ES-I3 (cell line): ENCODE measurements around the gene HIBCH.
"Not testable (repeated sequence)": the region's sequence is repeated elsewhere in the genome, so short reads cannot be mapped to it uniquely, and the experiment has no call there.

Experiments
- H3K36me3 ChIP-seq: 2 replicates; pipeline ENCODE4 v1.6.1; 2013; ENCODE audit warnings: mild to moderate bottlenecking, low read length, control low read depth, moderate library complexity; ENCODE audit not compliant: insufficient read depth
- H3K4me1 ChIP-seq: 2 replicates; pipeline ENCODE4 v1.6.1; 2013; ENCODE audit warnings: mild to moderate bottlenecking, control low read depth, low read length; ENCODE audit not compliant: insufficient read depth
- H3K9ac ChIP-seq: 2 replicates; pipeline ENCODE4 v1.6.1; 2013; ENCODE audit warnings: low read depth, mild to moderate bottlenecking, low read length, moderate library complexity
- H3K9me3 ChIP-seq: 2 replicates; pipeline ENCODE4 v1.6.1; 2013; ENCODE audit warnings: mild to moderate bottlenecking, low read length, moderate library complexity; ENCODE audit not compliant: control insufficient read depth, insufficient read depth

Gene HIBCH

DNA sequence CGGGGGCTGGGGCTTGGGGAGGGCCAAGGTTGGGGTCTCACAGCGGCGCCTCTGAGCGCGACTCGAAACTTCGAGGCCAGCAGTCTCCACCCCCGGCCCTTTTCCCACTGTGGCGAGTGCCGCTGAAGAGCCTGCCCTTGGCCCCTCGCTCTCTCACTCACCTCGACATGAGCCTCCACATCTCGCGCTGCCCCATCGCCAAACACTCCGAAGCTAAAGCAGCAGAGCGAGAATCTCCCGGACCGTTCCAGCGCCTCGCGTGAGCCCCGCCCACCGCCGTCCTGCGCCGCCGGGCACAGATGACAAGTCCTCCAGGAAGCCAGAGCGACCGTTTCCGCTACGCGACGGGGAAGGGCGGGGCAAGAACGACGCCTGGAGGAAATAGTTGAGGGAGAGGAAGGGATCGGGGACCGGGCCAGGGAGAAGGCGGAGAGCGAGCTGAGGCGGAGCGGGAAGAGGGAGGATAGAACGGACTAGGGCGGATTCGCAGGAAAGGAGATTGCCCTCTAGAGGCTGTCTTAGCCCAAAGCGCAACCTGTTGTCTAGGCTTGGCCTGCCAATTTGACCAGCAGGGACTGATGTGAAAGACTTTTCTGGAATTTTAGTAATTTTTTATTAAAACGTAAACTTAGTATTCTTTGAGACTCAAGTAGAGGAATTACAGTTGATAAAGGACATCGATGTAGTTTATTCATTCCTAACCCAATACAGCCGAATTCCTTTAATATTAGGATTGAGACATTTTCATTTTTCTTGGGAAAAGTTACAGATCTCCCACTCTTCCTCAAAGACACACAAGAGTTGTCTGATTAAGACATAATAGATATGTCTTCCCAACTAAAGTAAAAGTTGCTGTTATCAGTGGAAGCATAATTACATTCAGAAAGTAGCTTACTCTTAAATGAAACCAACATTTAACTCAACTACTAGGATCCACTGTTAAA lies at the start of gene HIBCH:
Gene HIBCH, minus strand, starts transcription at position 272 of the 944 bp plus-strand sequence. Its CDS starts 76 bp downstream, at position 196.
- H3K9me3 ChIP-seq, result no peaks in the 10 kb centered on the region
- H3K36me3 ChIP-seq, result no peaks in the 10 kb centered on the region
- peaks cover 3% of the 10 kb centered on the region; the same call in 1 of the 2 replicates for H3K4me1 ChIP-seq
- peak within 1 kb of the TSS; percentile 90 for H3K9ac ChIP-seq

GRCh38 chr2:190367091-190367490 lies 47.5 kb upstream of the HIBCH start:
- no peaks in the 10 kb centered on the region for H3K36me3 ChIP-seq

GRCh38 chr2:190366248-190366753 lies 46.7 kb upstream of the HIBCH start:
- Histone ChIP-seq H3K9ac (no peak overlapping the region), H3K4me1 (no peaks in the 10 kb centered on the region), H3K9me3 (no peaks in the 10 kb centered on the region), H3K36me3 (no peaks in the 10 kb centered on the region)

More at GRCh38 chr2:190367091-190367490, 47.5 kb upstream of the HIBCH start:
- Histone ChIP-seq H3K9ac (no peak overlapping the region), H3K9me3 (no peaks in the 10 kb centered on the region), H3K4me1 (no peaks in the 10 kb centered on the region)

DNA sequence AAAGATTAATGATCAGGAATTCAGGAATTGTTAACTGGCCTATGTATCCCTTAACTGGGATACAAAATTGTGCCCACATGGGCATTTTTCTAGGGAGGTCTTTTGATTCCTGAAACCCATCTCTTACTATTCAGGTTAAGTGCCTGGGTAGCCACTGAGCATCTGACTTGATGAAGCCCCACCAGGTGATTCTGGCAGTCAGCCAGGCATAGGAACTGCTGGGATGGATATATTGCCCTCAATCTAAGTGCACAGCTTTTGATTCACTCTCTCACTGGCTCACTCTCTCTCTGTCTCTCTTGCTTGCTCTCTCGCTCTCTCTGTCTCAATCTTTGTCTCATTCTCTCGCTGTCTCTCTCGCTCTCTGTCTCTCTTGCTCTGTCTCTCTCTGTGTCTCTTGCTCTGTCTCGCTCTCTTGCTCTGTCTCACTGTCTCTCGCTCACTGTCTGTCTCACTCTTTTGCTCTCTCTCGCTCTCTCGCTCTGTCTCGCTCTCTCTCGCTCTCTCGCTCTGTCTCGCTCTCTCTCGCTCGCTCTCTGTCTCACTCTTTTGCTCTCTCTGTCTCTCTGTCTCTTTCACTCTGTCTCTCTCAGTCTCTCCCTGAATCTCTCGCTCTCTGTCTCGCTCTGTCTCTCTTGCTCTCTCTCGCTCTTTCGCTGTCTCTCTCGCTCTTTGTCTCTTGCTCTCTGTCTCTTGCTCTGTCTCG lies 46.0 kb upstream of the HIBCH start:
- no peaks in the 10 kb centered on the region for H3K9me3 ChIP-seq
- H3K4me1 ChIP-seq, result no peaks in the 10 kb centered on the region
- no peak overlapping the region for H3K9ac ChIP-seq
- H3K36me3 ChIP-seq, result no peaks in the 10 kb centered on the region

GRCh38 chr2:190362894-190363293 lies 43.3 kb upstream of the HIBCH start:
- no peak overlapping the region for H3K9ac ChIP-seq
- H3K36me3 ChIP-seq, result no peaks in the 10 kb centered on the region
- peaks cover 7% of the 10 kb centered on the region; the same call in 1 of the 2 replicates for H3K4me1 ChIP-seq
- H3K9me3 ChIP-seq, result no peaks in the 10 kb centered on the region

- Histone ChIP-seq H3K36me3 (no peaks in the 10 kb centered on the region), H3K9ac (no peak overlapping the region), H3K9me3 (no peaks in the 10 kb centered on the region), H3K4me1 (peaks cover 7% of the 10 kb centered on the region; the same call in 1 of the 2 replicates)
Observed at GRCh38 chr2:190361572-190361971, 41.9 kb upstream of the HIBCH start.

DNA sequence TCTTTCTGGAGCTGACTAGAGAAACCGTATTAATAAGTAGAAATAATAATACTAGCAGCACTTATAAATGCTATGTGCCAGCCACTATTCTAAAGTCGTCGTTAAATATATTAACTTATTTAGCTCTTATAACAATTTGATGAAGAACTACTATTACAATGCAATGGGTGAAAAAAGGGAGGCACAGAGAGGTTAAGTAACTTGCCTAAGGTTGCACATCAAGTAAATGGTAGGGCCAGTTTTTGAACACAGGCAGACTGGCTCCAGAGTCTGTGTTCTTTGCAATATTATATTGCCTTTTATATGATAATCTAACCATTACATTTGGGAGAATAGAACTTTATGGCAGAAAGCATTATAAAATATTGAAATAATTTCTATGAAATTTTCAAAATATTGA lies 41.3 kb upstream of the HIBCH start:
- Histone ChIP-seq H3K36me3 (no peaks in the 10 kb centered on the region), H3K9me3 (no peaks in the 10 kb centered on the region), H3K9ac (no peak overlapping the region), H3K4me1 (peaks cover 10% of the 10 kb centered on the region; the same call in 1 of the 2 replicates)

DNA sequence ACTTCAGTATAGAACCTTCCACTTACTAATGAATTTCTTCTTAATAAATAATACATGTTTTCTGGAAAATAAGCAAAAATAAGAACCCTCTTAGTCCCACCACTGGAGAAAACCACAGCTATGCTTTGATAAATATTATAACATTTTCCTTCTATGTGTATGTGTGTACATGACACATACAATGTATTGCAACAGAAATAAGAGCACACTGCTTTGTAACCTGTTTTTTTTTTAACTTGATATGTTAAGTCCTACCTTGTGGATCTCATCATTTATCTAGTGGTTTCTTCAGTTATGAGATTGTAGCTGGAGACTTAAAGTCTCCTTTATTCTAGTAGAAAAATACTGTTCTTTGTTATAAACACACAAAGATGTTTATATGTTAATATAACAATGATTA lies 40.9 kb upstream of the HIBCH start:
- Histone ChIP-seq H3K9me3 (no peaks in the 10 kb centered on the region), H3K9ac (no peak overlapping the region), H3K36me3 (no peaks in the 10 kb centered on the region), H3K4me1 (peaks cover 10% of the 10 kb centered on the region; the same call in 1 of the 2 replicates)

GRCh38 chr2:190358655-190359448 lies 39.2 kb upstream of the HIBCH start:
- not testable (repeated sequence) for H3K9ac ChIP-seq, H3K9me3 ChIP-seq, H3K36me3 ChIP-seq
- H3K4me1 ChIP-seq, result peaks cover 10% of the 10 kb centered on the region; the same call in 1 of the 2 replicates

DNA sequence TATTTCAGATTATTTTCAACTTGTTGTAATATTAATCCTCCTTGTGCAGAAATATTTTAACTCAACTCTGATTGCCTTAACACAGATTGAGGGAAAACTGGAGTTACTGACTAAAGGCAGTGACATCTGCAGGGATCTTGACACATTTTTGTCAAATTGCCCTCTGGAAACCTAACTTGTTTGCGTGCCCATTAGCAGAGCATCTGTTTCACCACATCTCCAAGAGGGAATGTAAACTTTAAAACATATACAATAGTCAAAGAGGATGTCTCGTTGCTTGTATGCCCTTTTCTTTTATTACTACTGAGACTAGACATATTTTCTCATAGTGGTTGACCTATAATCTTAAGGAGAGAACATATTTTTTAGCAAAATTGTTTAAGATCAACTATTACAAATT lies 38.0 kb upstream of the HIBCH start:
- no peak overlapping the region for H3K9ac ChIP-seq
- no peaks in the 10 kb centered on the region for H3K9me3 ChIP-seq
- H3K36me3 ChIP-seq, result no peaks in the 10 kb centered on the region
- H3K4me1 ChIP-seq, result peaks cover 10% of the 10 kb centered on the region; the same call in 1 of the 2 replicates

DNA sequence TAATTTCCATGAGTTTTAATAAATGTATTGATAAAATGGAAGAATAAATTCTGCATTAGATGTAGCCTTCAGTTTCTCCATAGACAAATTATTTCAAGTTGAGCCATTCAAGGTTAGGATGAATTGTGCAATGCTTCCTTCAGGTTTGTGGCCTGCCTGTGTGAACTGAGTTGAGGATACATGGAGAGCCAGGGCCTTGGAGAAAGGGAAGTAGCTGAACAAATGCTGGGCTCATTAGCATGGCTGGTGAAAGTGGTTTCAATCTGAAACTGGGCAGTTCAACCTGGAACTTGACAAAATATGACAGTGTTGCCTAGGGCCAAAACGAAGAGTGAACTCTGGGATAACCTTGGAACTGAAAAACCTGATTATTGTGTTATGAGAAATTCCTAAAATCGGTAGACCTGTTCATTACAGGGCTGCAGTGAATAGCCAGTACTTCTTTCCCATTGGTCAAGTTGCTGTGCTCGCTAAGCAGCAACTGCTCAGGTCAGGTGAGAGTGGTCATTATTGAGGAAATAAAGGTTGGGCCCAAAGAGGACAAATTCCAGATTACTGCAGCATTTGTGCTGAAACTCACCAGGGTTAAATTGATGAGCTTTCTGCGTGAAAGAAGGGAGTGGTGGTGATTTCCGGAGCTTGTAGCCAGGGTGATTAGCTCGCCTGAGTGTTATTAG lies 36.5 kb upstream of the HIBCH start:
- Histone ChIP-seq H3K4me1 (peaks cover 10% of the 10 kb centered on the region; the same call in 1 of the 2 replicates), H3K36me3 (no peaks in the 10 kb centered on the region; the same call in 1 of the 2 replicates), H3K9ac (no peak overlapping the region), H3K9me3 (no peaks in the 10 kb centered on the region)

DNA sequence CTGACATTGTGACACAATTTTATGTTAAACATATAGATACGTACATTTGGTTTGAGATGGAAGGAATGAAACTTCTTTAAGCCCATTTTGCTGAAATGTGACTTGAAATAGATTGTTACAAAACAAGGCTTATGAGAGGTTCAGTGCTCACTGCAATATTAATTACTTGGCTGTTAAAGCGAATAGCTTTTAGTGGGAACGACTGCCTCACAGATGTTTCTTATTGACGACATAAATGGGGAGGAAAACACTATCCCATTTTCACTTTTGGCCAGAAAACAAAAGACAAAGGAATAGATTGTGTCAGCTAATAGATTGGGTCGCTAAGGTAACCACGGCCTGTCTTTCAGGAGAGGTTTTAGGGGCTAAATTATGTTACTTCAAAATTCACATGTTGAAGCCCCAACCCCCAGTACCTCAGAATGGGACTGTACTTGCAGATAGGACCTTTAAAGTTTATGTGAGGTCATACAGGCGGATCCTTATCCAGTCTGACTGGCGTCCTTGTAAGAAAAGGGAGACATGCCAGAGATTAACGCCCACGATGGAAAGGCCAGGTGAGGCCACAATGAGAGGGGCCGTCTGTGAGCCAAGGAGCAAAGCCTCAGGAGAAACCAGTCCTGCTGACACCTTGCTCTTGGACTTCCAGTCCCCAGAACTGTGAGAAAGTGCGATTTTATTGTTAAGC lies 34.5 kb upstream of the HIBCH start:
- Histone ChIP-seq H3K9me3 (no peaks in the 10 kb centered on the region), H3K36me3 (no peaks in the 10 kb centered on the region; the same call in 1 of the 2 replicates), H3K4me1 (0 out of 2 replicates have a peak, but pooled peaks cover 4% of the 10 kb centered on the region), H3K9ac (no peak overlapping the region)

DNA sequence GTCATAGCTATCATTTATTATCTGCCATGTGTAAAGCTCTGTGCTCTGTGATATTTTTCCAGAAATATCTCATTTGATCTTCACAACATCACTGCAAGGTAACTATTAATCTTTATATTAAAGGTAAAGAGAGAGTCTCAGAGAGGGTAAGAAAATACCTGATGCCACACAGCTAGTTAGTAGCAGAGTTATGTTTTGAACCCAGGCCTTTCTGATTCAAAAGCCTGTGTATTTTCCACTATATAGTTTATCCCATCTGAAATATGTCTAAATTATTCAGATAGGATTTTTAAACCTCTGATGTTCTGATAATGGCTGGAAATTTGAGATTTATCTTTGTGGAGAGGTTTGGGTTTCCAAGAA lies 33.9 kb upstream of the HIBCH start:
- Histone ChIP-seq H3K9me3 (no peaks in the 10 kb centered on the region), H3K9ac (no peak overlapping the region), H3K4me1 (0 out of 2 replicates have a peak, but pooled peaks cover 4% of the 10 kb centered on the region), H3K36me3 (no peaks in the 10 kb centered on the region; the same call in 1 of the 2 replicates)
